ENCODE results near the gene BBS9.

DNA sequence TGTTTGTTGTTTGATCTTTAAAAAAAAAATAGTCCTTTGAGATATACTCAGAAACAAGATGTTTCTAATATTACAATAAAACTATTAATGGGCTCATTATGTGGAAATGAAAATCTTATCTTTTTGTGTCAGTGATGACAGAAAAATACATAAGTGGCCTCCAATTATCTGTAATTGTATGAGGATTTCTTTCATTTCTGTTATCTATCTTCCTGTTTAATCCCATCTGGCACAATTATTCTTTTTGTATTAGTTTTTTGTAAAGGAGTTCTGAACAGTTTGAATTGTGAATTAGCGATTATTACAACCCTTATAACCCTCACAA, 270.8 kb downstream of the BBS9 start:
- TF ChIP-seq, protein P1, sequence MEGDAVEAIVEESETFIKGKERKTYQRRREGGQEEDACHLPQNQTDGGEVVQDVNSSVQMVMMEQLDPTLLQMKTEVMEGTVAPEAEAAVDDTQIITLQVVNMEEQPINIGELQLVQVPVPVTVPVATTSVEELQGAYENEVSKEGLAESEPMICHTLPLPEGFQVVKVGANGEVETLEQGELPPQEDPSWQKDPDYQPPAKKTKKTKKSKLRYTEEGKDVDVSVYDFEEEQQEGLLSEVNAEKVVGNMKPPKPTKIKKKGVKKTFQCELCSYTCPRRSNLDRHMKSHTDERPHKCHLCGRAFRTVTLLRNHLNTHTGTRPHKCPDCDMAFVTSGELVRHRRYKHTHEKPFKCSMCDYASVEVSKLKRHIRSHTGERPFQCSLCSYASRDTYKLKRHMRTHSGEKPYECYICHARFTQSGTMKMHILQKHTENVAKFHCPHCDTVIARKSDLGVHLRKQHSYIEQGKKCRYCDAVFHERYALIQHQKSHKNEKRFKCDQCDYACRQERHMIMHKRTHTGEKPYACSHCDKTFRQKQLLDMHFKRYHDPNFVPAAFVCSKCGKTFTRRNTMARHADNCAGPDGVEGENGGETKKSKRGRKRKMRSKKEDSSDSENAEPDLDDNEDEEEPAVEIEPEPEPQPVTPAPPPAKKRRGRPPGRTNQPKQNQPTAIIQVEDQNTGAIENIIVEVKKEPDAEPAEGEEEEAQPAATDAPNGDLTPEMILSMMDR (IDR thresholded peaks at IDR 0.05): no peak
- no peak for TF ChIP-seq POLR2A (IDR thresholded peaks at IDR 0.05)
- TF ChIP-seq EP300 (IDR thresholded peaks at IDR 0.05): no peak

Measured in gastroesophageal sphincter (tissue), 3 donors.